Endothelial cell of umbilical vein (primary cell): ENCODE data around the gene MALRD1. TPM values are rescaled to one million over a fixed set of nuclear protein-coding genes. Genes with fewer than 3 reads are reported as not detected.

Source experiments
- BruUV-seq: library from RNA; stranded (reverse); fragments of 400-500 nt; replicated peaks from 2 replicates; lab custom pipeline; 2021; lab: Mats Ljungman, UMichigan
- CTCF ChIA-PET: fragments of 300-600, 350-600 bp; sonication (Branson Sonifier 250); formaldehyde crosslinking; loops from one replicate; lab custom pipeline; 2021; ENCODE audit warnings: antibody characterized with exemption, inconsistent platforms; lab: Charles Lee
- POLR2A ChIA-PET: fragments of 300-600, 350-600 bp; sonication (Branson Sonifier 250); formaldehyde crosslinking; loops from one replicate; lab custom pipeline; 2021; ENCODE audit warnings: antibody characterized with exemption, inconsistent platforms; lab: Charles Lee
- DNase-seq: peaks from one replicate; pipeline ENCODE4 v3.0.0-alpha.2; 2011; ENCODE audit warnings: low read depth, low spot score
- FAIRE-seq: peaks from 2 replicates; lab custom pipeline; 2011; peaks lifted over from hg19 to GRCh38; lab: Jason Lieb, UNC
- H2AFZ ChIP-seq: 2 replicates; pipeline ENCODE4 v1.6.0; 2012; ENCODE audit warnings: low read depth, low read length, control low read depth, inconsistent platforms
- H3K27ac ChIP-seq: 2 replicates; pipeline ENCODE4 v1.5.1; 2011; ENCODE audit warnings: low read depth, mild to moderate bottlenecking, control low read depth, low read length, moderate library complexity; ENCODE audit not compliant: insufficient read depth
- H3K27me3 ChIP-seq, 2 experiments: 2 replicates each; pipeline versions ENCODE4 v1.6.0 to v1.6.1; 2011; ENCODE audit warnings: low read length in 2 of 2, mixed read lengths in 1 of 2; ENCODE audit not compliant: control insufficient read depth in 2 of 2, insufficient read depth in 2 of 2
- H3K36me3 ChIP-seq, 2 experiments: 2 replicates in 1 of 2; 3 replicates in 1 of 2; pipeline ENCODE4 v1.5.1; 2011; ENCODE audit warnings: low read length in 2 of 2, mild to moderate bottlenecking in 1 of 2, moderate library complexity in 1 of 2; ENCODE audit not compliant: control insufficient read depth in 2 of 2, insufficient read depth in 2 of 2; ENCODE audit errors: extremely low read depth in 1 of 2
- H3K4me1 ChIP-seq: 3 replicates; pipeline ENCODE4 v1.5.1; 2011; ENCODE audit warnings: mild to moderate bottlenecking, low read length; ENCODE audit not compliant: control insufficient read depth, insufficient read depth; ENCODE audit errors: extremely low read depth
- H3K4me2 ChIP-seq: 2 replicates; pipeline ENCODE4 v1.6.1; 2011; ENCODE audit warnings: low read length, control low read depth, mixed read lengths; ENCODE audit not compliant: insufficient read depth
- H3K4me3 ChIP-seq, 3 experiments: fragments of 200-600 bp in 1 of 3; sonication (generic), shearing (Covaris generic) in 1 of 3; replicated peaks in 1 of 3; 2 replicates each; pipeline ENCODE4 v1.5.1; 2011 to 2016; ENCODE audit warnings: control low read depth in 3 of 3, low read length in 3 of 3, mild to moderate bottlenecking in 2 of 3, inconsistent platforms in 1 of 3, low read depth in 1 of 3, moderate library complexity in 1 of 3; ENCODE audit not compliant: insufficient read depth in 1 of 3
- H3K79me2 ChIP-seq: 2 replicates; pipeline ENCODE4 v1.6.0; 2012; ENCODE audit warnings: low read length, inconsistent platforms; ENCODE audit not compliant: control insufficient read depth, insufficient read depth
- H3K9ac ChIP-seq: replicated peaks from 2 replicates; pipeline ENCODE3; 2011; ENCODE audit warnings: low read length, control low read depth; ENCODE audit not compliant: insufficient read depth; ENCODE audit errors: extremely low read depth
- H3K9me1 ChIP-seq: replicated peaks from 3 replicates; pipeline ENCODE4 v1.6.0; 2011; ENCODE audit warnings: mild to moderate bottlenecking, low read length; ENCODE audit not compliant: control insufficient read depth, insufficient read depth; ENCODE audit errors: extremely low read depth
- H3K9me3 ChIP-seq: replicated peaks from 2 replicates; pipeline ENCODE4 v1.5.1; 2012; ENCODE audit warnings: low read length, inconsistent platforms; ENCODE audit not compliant: control insufficient read depth, insufficient read depth
- H4K20me1 ChIP-seq: replicated peaks from 2 replicates; pipeline ENCODE3; 2011; ENCODE audit warnings: mild to moderate bottlenecking, low read length; ENCODE audit not compliant: control insufficient read depth, insufficient read depth; ENCODE audit errors: extremely low read depth
- CTCF ChIP-seq, 2 donors: IDR thresholded peaks; 1 replicate in 1 of 2; 2 replicates in 1 of 2; pipeline ENCODE4 v1.5.1; 2011; ENCODE audit warnings: low read length in 2 of 2, mild to moderate bottlenecking in 2 of 2, moderate library complexity in 2 of 2, control low read depth in 1 of 2, inconsistent platforms in 1 of 2, low read depth in 1 of 2; ENCODE audit not compliant: insufficient read depth in 1 of 2; ENCODE audit errors: extremely low read depth in 1 of 2
- EZH2 ChIP-seq: IDR thresholded peaks from 2 replicates; pipeline ENCODE4 v1.6.1; 2012; ENCODE audit warnings: borderline replicate concordance, low read depth, mild to moderate bottlenecking, moderate library complexity, low read length, inconsistent platforms; ENCODE audit not compliant: severe bottlenecking
- FOS ChIP-seq: IDR thresholded peaks from 2 replicates; pipeline ENCODE4 v1.6.1; 2011; ENCODE audit warnings: mild to moderate bottlenecking, low read length, moderate library complexity, borderline replicate concordance; ENCODE audit not compliant: insufficient read depth
- JUN ChIP-seq: IDR thresholded peaks from 2 replicates; pipeline ENCODE4 v1.6.1; 2011; ENCODE audit warnings: borderline replicate concordance, low read depth; ENCODE audit not compliant: insufficient read length, insufficient read depth
- MAX ChIP-seq: IDR thresholded peaks from 2 replicates; pipeline ENCODE4 v1.6.1; 2011; ENCODE audit not compliant: insufficient read depth, insufficient read length
- MYC ChIP-seq: IDR thresholded peaks from one replicate; pipeline ENCODE4 v1.6.1; 2011; ENCODE audit warnings: mild to moderate bottlenecking, low read depth, low read length
- POLR2AphosphoS5 ChIP-seq: IDR thresholded peaks from 2 replicates; pipeline ENCODE4 v1.6.1; 2012; ENCODE audit warnings: low read depth, mild to moderate bottlenecking, control low read depth, low read length, moderate library complexity; ENCODE audit not compliant: insufficient read depth
- dilution Hi-C: fragments of 300-500 bp; cut with MboI; formaldehyde crosslinking; loops from one replicate; pipeline ENCODE4 v1.15.0; 2019; ENCODE audit warnings: low sequenced_read_pairs; ENCODE audit not compliant: extremely low pct_ligation_motif_present
- intact Hi-C: fragments of 100-400 bp; cut with micrococcal nuclease; formaldehyde crosslinking; loops from one replicate; pipeline ENCODE4 v1.10.0; 2022
- polyA plus RNA-seq, 4 experiments: library from polyadenylated mRNA; depleted of rRNA in 3 of 4; stranded (reverse) in 3 of 4; unstranded in 1 of 4; fragments of >200 nt; gene quantifications; 2 replicates each; pipeline versions ENCODE4 v1.2.1 to v1.2.3, GENCODE V29; 2011 to 2012; ENCODE audit warnings: missing spikeins in 1 of 4
- total RNA-seq: library from RNA; stranded (reverse); gene quantifications from 2 replicates; pipeline ENCODE4 v1.2.3, GENCODE V29; 2021

MALRD1 gene
- total and polyA plus RNA-seq, 2 donors (not counting 3 experiments of a cell fraction or from before 2014, with no cell fraction given): not detected

GRCh38 chr10:19200211-19200610, 151.6 kb downstream of the MALRD1 start:
- ChIA-PET POLR2A (interaction anchor here (0.6 kb wide), 1 partner anchor 32 kb away, joined by 4 read pairs; no protein-coding TSS in a partner anchor), CTCF (interaction anchor here (0.6 kb wide), 1 partner anchor 295 kb away, joined by 3 read pairs; no protein-coding TSS in a partner anchor)
- Histone ChIP-seq H3K4me2 (no peak overlapping the region), H3K9me3 (peaks cover 2% of the 10 kb centered on the region), H3K27me3 (no peaks in the 10 kb centered on the region), H3K9me1 (no peaks in the 10 kb centered on the region), H3K4me1 (no peaks in the 10 kb centered on the region), H3K27ac (no peak overlapping the region), H2AFZ (no peak overlapping the region), H3K79me2 (no peaks in the 10 kb centered on the region), H4K20me1 (no peaks in the 10 kb centered on the region), H3K36me3 (no peaks in the 10 kb centered on the region), H3K4me3 (no peak overlapping the region), H3K9ac (no peak overlapping the region)
- no TSS peak for BruUV-seq
- FAIRE-seq: no peak
- intact Hi-C loops: no loop called here
- DNase-seq: no peak
- no peak for TF ChIP-seq CTCF (IDR thresholded peaks at IDR 0.05; ENCODE audit: extremely low read depth in 1 of 2, insufficient read depth in 1 of 2, low read depth in 1 of 2, low read length in 2 of 2)
- TF ChIP-seq FOS: no peak
- TF ChIP-seq JUN: no peak
- no peak for TF ChIP-seq MYC
- no peak for TF ChIP-seq POLR2AphosphoS5
- TF ChIP-seq EZH2: no peak
- no peak for TF ChIP-seq MAX
- dilution Hi-C loops: no loop called here
